LNCAP (cell line): ENCODE measurements around the gene LRRC34.

Experiments
- CTCF ChIP-seq: fragments of 450-650 bp; IDR thresholded peaks from 2 replicates; pipeline ENCODE4 v1.5.1; 2017; ENCODE audit warnings: mild to moderate bottlenecking

The LRRC34 gene

GRCh38 chr3:169827712-169828111 is 15.0 kb upstream of the LRRC34 start:
- TF ChIP-seq CTCF = no peak

GRCh38 chr3:169825316-169825715 is 12.6 kb upstream of the LRRC34 start:
- no peak for TF ChIP-seq CTCF

GRCh38 chr3:169822983-169823382 is 10.3 kb upstream of the LRRC34 start:
- no peak for TF ChIP-seq CTCF

- no peak for TF ChIP-seq CTCF
Measured at GRCh38 chr3:169822540-169822939, 9.8 kb upstream of the LRRC34 start.

GRCh38 chr3:169822091-169822490 is 9.4 kb upstream of the LRRC34 start:
- TF ChIP-seq CTCF = no peak

GRCh38 chr3:169818316-169818715 is 5.6 kb upstream of the LRRC34 start:
- TF ChIP-seq CTCF = no peak

- no peak for TF ChIP-seq CTCF
Measured at GRCh38 chr3:169815590-169816150, 3.0 kb upstream of the LRRC34 start.
